NCI-H2196 (cell line): ENCODE measurements around the gene SEC14L2.

Experiments used
- DNase-seq: peaks from one replicate; lab custom pipeline; 2025; ENCODE audit not compliant: unreplicated experiment; lab: John Stamatoyannopoulos, UW

SEC14L2 gene

GRCh38 chr22:30396871-30397655, at the start of gene SEC14L2:
Gene SEC14L2, plus strand, starts transcription at chr22:30397018. Its CDS starts 99 bp downstream, at chr22:30397117.
- DNase-seq, result peak; percentile 25

- no peak for DNase-seq
Measured at GRCh38 chr22:30347255-30347892, 49.4 kb upstream of the SEC14L2 start.

- DNase-seq, result no peak
Measured at GRCh38 chr22:30348404-30348803, 48.4 kb upstream of the SEC14L2 start.

GRCh38 chr22:30348809-30349208, 48.0 kb upstream of the SEC14L2 start:
- DNase-seq, result no peak

GRCh38 chr22:30351226-30351625, 45.6 kb upstream of the SEC14L2 start:
- no peak for DNase-seq

GRCh38 chr22:30354644-30355043, 42.2 kb upstream of the SEC14L2 start:
- no peak for DNase-seq

DNA sequence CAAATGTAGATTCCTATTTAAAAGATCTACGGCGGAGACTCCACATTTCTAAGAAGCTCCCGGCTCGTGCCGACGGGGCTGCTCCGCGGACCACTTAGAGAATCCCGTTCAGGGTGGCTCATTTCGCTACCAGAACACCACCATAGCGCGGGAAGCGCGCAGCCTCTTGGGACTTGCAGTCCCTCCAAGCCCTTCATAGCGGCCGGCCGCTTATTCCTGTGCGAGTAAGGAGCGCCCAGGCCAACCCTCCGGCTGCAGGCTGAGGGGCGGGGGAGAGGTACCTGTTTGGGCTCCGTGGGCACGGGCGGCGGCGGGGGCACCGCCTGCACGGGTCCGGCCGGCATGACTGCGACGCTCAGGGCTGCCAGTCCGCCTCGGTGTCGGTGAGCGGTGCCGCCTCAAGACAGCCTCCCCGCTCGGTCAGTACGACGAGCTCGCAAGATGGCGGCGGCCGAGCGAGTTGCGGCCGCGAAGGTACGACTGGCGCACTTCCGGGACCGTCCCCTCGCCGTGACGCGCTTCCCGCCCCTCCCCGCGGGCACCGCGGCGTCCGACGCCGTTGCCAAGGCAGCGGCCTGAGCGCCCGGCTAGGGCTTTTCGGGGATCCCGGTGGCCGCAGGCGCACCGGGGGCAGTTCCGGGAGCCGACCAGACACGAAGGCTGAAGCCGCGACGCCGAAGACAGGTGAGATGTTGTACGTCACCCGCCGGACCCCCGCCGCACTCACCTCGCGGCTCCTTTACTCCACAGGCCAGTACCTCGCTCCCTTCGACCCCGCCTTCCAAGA, 40.2 kb upstream of the SEC14L2 start, which contains the start of the genes CCDC157 and SF3A1:
CCDC157 (plus strand) TSS at position 559 of the 787 bp plus-strand sequence. CDS start 8,994 bp downstream, outside the sequence.
SF3A1 (minus strand) TSS at position 446 of the 787 bp plus-strand sequence; CDS start at position 344, 102 bp downstream.
- DNase-seq, result peak; percentile 76

- no peak for DNase-seq
Measured at GRCh38 chr22:30357236-30357570, 39.6 kb upstream of the SEC14L2 start.

DNA sequence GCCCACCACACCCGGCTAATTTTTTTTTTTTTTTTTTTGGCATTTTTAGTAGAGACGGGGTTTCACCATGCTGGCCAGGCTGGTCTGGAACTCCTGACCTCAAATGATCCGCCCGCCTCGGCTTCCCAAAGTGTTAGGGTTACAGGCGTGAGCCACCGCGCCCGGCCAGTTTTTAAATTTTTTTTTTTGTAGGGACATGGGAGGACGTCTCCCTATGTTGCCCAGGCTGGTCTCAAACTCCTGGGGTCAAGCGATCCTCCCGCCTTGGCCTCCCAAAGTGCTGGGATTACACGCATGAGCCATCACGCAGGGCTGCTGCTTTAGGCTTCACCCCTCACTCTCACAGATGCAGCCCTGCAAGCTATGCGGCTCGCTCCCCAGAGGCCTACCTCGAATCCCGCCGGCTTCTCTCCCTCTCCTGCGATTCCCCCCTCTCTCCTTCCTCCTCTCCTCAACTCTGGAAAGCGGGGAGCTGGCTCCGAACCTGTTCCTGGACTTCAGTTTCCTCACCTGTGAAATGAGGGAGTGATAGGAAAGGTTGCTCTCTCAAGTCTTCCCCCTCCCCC, 39.1 kb upstream of the SEC14L2 start:
- DNase-seq, result no peak

GRCh38 chr22:30358541-30358940, 38.3 kb upstream of the SEC14L2 start:
- no peak for DNase-seq

DNA sequence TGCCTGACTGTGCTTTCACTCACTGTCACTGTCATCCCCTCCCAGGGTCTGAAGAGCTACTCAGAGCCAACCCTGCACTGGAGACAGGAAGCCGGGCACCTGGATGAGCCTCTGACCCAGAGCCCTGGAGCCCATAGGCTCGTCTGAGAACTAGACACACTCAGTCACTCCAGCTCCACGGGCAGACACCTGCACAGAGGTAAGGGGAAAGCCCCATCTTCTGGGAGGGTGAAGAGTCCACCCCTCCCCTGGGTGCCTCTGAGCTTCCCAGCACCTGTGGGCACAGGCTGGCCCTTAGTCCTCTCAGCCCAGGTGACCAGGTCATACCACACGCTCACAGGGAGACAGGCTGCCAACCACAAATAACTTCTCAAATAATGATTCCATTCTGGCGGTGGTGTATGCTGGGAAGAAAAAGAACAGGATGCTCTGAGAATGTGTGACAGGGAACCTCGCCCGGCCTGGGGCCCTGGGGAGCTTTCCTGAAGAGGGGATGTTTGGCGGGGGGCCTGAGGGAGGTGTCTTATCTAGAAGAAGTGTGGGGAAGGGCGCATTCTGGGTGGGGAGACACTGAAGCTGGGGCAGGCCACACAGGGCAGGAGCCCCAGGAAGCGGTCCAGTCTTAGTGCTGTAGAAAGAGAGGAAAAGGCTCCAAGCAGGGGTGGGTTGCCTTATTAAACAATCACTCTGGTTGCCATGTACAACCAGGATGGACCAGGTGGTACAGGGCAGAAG, 34.7 kb upstream of the SEC14L2 start:
- peak; percentile 29 for DNase-seq

- no peak for DNase-seq
Measured at GRCh38 chr22:30362651-30363281, 34.1 kb upstream of the SEC14L2 start.

DNA sequence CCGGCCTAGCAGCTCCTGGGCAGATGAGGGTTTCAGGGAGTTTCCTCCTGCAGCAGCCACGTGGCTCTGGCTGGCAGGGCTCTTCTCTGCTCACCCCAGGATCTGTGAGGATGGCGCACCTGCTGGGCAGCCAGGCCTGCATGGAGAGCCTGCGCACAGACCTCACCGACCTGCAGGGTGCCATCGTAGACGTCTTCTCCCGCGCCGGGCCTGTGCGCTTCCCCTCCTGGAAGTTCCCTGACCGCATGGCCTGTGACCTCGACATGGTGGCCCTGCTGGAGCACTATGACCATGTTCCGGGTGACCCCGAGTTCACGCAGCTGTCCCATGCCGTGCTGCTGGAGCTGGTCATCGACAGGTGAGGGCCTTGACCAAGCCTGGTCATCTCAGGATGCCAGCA, 30.9 kb upstream of the SEC14L2 start:
- DNase-seq, result no peak

- DNase-seq, result no peak
Measured at GRCh38 chr22:30368420-30368819, 28.4 kb upstream of the SEC14L2 start.

- no peak for DNase-seq
Measured at GRCh38 chr22:30370641-30371230, 26.1 kb upstream of the SEC14L2 start.

GRCh38 chr22:30371321-30371720, 25.5 kb upstream of the SEC14L2 start:
- no peak for DNase-seq

GRCh38 chr22:30371981-30372380, 24.8 kb upstream of the SEC14L2 start:
- no peak for DNase-seq

DNA sequence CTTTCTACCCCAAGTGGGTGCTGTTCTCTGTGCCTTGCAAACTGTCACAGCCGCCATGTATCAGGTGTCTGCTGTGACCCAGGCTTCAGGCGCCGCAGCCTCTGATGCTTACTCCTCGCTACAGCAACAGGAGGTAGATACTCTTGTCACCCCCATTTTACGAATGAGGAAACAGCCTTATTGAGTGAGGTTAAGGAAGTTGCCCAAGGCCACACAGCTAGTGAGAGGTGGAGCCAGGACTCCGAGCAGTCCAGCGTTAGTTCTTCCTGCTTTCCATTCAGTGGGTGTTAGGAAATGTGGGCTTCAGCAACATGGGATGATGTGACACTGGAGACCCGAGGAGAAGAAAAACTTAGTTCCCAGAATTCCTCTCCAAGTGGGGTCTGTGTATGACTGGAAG, 23.9 kb upstream of the SEC14L2 start:
- DNase-seq, result no peak
